ENCODE results near the gene FXN.
"Not testable (repeated sequence)": the region's sequence is repeated elsewhere in the genome, so short reads cannot be mapped to it uniquely, and the experiment has no call there.

Gene FXN

DNA sequence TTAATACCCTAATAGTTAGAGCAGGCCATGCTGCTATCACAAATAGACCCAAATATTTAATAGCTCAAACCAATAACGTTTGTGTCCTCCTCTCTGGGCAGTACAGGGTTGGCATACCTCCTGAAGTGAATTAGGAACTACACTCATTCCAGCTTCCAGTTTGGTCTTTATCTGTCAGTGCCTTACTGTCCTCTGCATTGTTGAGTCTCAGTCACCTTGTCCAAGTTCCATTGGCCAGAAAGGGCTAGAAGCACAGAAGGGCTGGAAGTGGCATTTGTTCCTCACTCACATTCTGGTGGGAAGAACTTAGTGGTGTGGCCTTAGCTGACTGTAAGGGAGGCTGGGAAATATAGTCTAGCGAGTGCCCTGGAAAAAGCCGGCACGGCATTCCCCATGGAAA lies 11.2 kb downstream of the FXN start:
- H3K36me3 ChIP-seq (ENCODE audit: control insufficient read depth in 2 of 2, insufficient read depth in 2 of 2, low read length in 2 of 2): peaks cover 19 to 22% of the 10 kb centered on the region in 2 donors
- H3K27ac ChIP-seq (ENCODE audit: low read length): no peak overlapping the region
- H3K27me3 ChIP-seq (ENCODE audit: control insufficient read depth in 1 of 2, insufficient read depth in 2 of 2, low read length in 2 of 2): no peaks in the 10 kb centered on the region
- peaks cover 6% of the 10 kb centered on the region for H3K4me1 ChIP-seq (ENCODE audit: control insufficient read depth, insufficient read depth, low read length)
- H3K4me3 ChIP-seq (ENCODE audit: low read length in 2 of 2): no peak overlapping the region
- H3K9me3 ChIP-seq (ENCODE audit: control insufficient read depth in 2 of 2, low read length in 2 of 2): no peaks in the 10 kb centered on the region
- no peak overlapping the region for H3K9ac ChIP-seq (ENCODE audit: low read length in 2 of 2)

- Histone ChIP-seq H3K9ac (ENCODE audit: low read length in 2 of 2) (no peak overlapping the region), H3K9me3 (ENCODE audit: control insufficient read depth in 2 of 2, low read length in 2 of 2) (no peaks in the 10 kb centered on the region), H3K27me3 (ENCODE audit: control insufficient read depth in 1 of 2, insufficient read depth in 2 of 2, low read length in 2 of 2) (no peaks in the 10 kb centered on the region), H3K36me3 (ENCODE audit: control insufficient read depth in 2 of 2, insufficient read depth in 2 of 2, low read length in 2 of 2) (peaks cover 19 to 22% of the 10 kb centered on the region in 2 donors), H3K4me3 (ENCODE audit: low read length in 2 of 2) (no peak overlapping the region), H3K4me1 (ENCODE audit: control insufficient read depth, insufficient read depth, low read length) (peaks cover 6% of the 10 kb centered on the region), H3K27ac (ENCODE audit: low read length) (no peak overlapping the region)
Measured at GRCh38 chr9:69047371-69047770, 11.8 kb downstream of the FXN start.

GRCh38 chr9:69049094-69049493 lies 13.5 kb downstream of the FXN start:
- Histone ChIP-seq H3K27me3 (ENCODE audit: control insufficient read depth in 1 of 2, insufficient read depth in 2 of 2, low read length in 2 of 2) (no peaks in the 10 kb centered on the region), H3K4me3 (ENCODE audit: low read length in 2 of 2) (no peak overlapping the region), H3K27ac (ENCODE audit: low read length) (no peak overlapping the region), H3K4me1 (ENCODE audit: control insufficient read depth, insufficient read depth, low read length) (peaks cover 4% of the 10 kb centered on the region), H3K9ac (ENCODE audit: low read length in 2 of 2) (no peak overlapping the region), H3K9me3 (ENCODE audit: control insufficient read depth in 2 of 2, low read length in 2 of 2) (no peaks in the 10 kb centered on the region), H3K36me3 (ENCODE audit: control insufficient read depth in 2 of 2, insufficient read depth in 2 of 2, low read length in 2 of 2) (peaks cover 19 to 22% of the 10 kb centered on the region in 2 donors)

DNA sequence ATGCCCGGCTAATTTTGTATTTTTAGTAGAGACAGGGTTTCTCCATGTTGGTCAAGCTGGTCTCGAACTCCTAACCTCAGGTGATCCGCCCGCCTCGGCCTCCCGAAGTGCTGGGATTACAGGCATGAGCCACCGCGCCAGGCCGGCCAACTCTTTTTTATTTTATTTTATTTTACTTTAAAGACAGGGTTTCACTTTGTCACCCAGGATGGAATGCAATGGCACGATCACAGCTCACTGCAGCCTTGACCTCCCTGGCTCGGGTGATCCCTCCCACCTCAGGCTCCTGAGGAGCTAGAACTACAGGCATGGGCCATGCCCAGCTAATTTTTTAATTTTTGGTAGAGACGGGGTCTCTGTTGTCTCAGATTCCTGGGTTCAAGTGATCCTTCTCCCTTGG lies 15.4 kb downstream of the FXN start:
- not testable (repeated sequence) for H3K27me3 ChIP-seq (ENCODE audit: control insufficient read depth in 1 of 2, insufficient read depth in 2 of 2, low read length in 2 of 2)
- peaks cover 19 to 22% of the 10 kb centered on the region in 2 donors for H3K36me3 ChIP-seq (ENCODE audit: control insufficient read depth in 2 of 2, insufficient read depth in 2 of 2, low read length in 2 of 2)

DNA sequence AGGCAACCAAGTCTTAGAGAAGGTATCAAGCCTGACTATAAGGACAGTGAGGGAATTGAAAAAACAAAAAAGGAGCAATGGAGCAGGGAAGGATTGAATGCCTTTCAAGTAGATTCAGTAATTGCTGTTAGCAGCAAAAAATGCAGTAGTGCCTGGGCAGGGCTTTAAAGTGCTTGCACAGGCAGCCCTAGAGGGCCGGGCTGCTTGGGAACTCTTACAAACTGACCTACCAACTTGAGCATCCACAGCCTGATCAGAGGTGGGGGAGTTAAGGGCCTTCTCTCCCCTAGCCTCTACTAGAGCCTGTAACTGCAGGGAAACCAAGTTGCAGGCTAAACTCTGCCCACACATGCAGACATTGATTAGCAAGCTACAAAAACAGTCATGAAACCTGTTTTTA lies 19.4 kb downstream of the FXN start:
- Histone ChIP-seq H3K36me3 (ENCODE audit: control insufficient read depth in 2 of 2, insufficient read depth in 2 of 2, low read length in 2 of 2) (peaks cover 2 to 4% of the 10 kb centered on the region in 2 donors), H3K27ac (ENCODE audit: low read length) (no peak overlapping the region), H3K4me1 (ENCODE audit: control insufficient read depth, insufficient read depth, low read length) (peaks cover 15% of the 10 kb centered on the region), H3K4me3 (ENCODE audit: low read length in 2 of 2) (no peak overlapping the region), H3K9ac (ENCODE audit: low read length in 2 of 2) (no peak overlapping the region), H3K9me3 (ENCODE audit: control insufficient read depth in 2 of 2, low read length in 2 of 2) (no peaks in the 10 kb centered on the region), H3K27me3 (ENCODE audit: control insufficient read depth in 1 of 2, insufficient read depth in 2 of 2, low read length in 2 of 2) (no peaks in the 10 kb centered on the region)

More for the DNA sequence above, 15.4 kb downstream of the FXN start:
- not testable (repeated sequence) for H3K9me3 ChIP-seq (ENCODE audit: control insufficient read depth in 2 of 2, low read length in 2 of 2); H3K4me3 ChIP-seq (ENCODE audit: low read length in 2 of 2); H3K9ac ChIP-seq (ENCODE audit: low read length in 2 of 2); H3K27ac ChIP-seq (ENCODE audit: low read length)
- peaks cover 15% of the 10 kb centered on the region for H3K4me1 ChIP-seq (ENCODE audit: control insufficient read depth, insufficient read depth, low read length)

DNA sequence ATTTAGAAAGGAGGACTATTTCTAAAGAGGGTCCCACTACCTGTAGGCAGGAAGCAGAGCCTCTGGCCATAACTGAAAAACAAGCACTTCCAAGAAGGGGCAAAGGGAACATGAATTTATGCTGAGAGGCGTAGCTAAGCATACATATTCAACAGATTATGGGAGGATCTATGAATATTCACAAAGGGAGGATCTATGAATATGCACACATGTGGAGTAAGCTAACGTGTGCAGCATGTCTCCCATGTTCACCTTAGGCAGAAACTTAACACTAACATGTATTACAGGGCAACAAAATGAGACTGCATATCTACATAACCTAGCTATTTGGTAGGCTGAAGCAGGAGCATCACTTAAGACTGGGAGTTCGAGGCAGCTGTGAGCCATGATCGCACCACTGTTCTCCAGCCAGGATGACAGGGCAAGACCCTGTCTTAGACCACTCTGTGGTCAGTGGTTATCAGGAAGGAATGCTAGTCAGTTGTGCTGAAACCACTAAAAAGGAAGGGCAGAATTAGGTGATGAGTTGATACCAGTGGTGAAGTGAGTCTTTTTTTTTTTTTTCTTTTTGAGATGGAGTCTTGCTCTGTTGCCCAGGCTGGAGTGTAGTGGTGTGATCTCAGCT lies 20.8 kb downstream of the FXN start:
- H3K4me3 ChIP-seq (ENCODE audit: low read length in 2 of 2): no peak overlapping the region
- no peaks in the 10 kb centered on the region for H3K9me3 ChIP-seq (ENCODE audit: control insufficient read depth in 2 of 2, low read length in 2 of 2)
- H3K9ac ChIP-seq (ENCODE audit: low read length in 2 of 2): no peak overlapping the region
- no peak overlapping the region for H3K27ac ChIP-seq (ENCODE audit: low read length)
- H3K27me3 ChIP-seq (ENCODE audit: control insufficient read depth in 1 of 2, insufficient read depth in 2 of 2, low read length in 2 of 2): no peaks in the 10 kb centered on the region
- H3K36me3 ChIP-seq (ENCODE audit: control insufficient read depth in 2 of 2, insufficient read depth in 2 of 2, low read length in 2 of 2): peaks cover 2 to 6% of the 10 kb centered on the region in 2 donors
- H3K4me1 ChIP-seq (ENCODE audit: control insufficient read depth, insufficient read depth, low read length): peaks cover 15% of the 10 kb centered on the region

DNA sequence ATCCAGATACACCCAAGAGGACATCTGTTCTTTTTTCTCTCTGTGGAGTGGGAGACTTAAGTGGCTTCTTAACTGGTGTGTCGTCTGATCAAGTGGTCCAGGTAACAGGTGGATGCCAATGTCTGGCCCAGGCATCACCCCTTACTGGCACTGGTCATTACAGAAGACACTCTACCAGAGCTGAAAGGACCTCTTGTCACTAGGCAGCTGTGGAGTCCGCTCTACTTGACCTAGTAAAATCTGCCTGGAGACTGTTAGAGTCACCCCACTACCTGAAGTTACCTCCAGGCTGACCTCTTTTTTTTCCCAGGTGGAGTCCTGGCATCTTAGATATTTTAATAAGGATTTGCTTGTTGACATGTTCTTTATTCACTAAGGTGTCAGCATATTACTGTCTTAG lies 22.5 kb downstream of the FXN start:
- peaks cover 15% of the 10 kb centered on the region for H3K4me1 ChIP-seq (ENCODE audit: control insufficient read depth, insufficient read depth, low read length)
- H3K9me3 ChIP-seq (ENCODE audit: control insufficient read depth in 2 of 2, low read length in 2 of 2): no peaks in the 10 kb centered on the region
- peaks cover 2 to 6% of the 10 kb centered on the region in 2 donors for H3K36me3 ChIP-seq (ENCODE audit: control insufficient read depth in 2 of 2, insufficient read depth in 2 of 2, low read length in 2 of 2)
- H3K9ac ChIP-seq (ENCODE audit: low read length in 2 of 2): no peak overlapping the region
- H3K4me3 ChIP-seq (ENCODE audit: low read length in 2 of 2): no peak overlapping the region
- H3K27me3 ChIP-seq (ENCODE audit: control insufficient read depth in 1 of 2, insufficient read depth in 2 of 2, low read length in 2 of 2): no peaks in the 10 kb centered on the region
- H3K27ac ChIP-seq (ENCODE audit: low read length): no peak overlapping the region

GRCh38 chr9:69060766-69061165 lies 25.2 kb downstream of the FXN start:
- H3K4me1 ChIP-seq (ENCODE audit: control insufficient read depth, insufficient read depth, low read length): peaks cover 4% of the 10 kb centered on the region
- no peak overlapping the region for H3K9ac ChIP-seq (ENCODE audit: low read length in 2 of 2)
- H3K27ac ChIP-seq (ENCODE audit: low read length): no peak overlapping the region
- peaks cover 6 to 8% of the 10 kb centered on the region in 2 donors for H3K36me3 ChIP-seq (ENCODE audit: control insufficient read depth in 2 of 2, insufficient read depth in 2 of 2, low read length in 2 of 2)
- no peak overlapping the region for H3K4me3 ChIP-seq (ENCODE audit: low read length in 2 of 2)
- no peaks in the 10 kb centered on the region for H3K9me3 ChIP-seq (ENCODE audit: control insufficient read depth in 2 of 2, low read length in 2 of 2)
- H3K27me3 ChIP-seq (ENCODE audit: control insufficient read depth in 1 of 2, insufficient read depth in 2 of 2, low read length in 2 of 2): no peaks in the 10 kb centered on the region

- no peaks in the 10 kb centered on the region for H3K9me3 ChIP-seq (ENCODE audit: control insufficient read depth in 2 of 2, low read length in 2 of 2)
- no peak overlapping the region for H3K27ac ChIP-seq (ENCODE audit: low read length)
- no peak overlapping the region for H3K9ac ChIP-seq (ENCODE audit: low read length in 2 of 2)
- H3K36me3 ChIP-seq (ENCODE audit: control insufficient read depth in 2 of 2, insufficient read depth in 2 of 2, low read length in 2 of 2): peaks cover 7 to 8% of the 10 kb centered on the region in 2 donors
- H3K4me1 ChIP-seq (ENCODE audit: control insufficient read depth, insufficient read depth, low read length): peaks cover 4% of the 10 kb centered on the region
- no peak overlapping the region for H3K4me3 ChIP-seq (ENCODE audit: low read length in 2 of 2)
- no peaks in the 10 kb centered on the region for H3K27me3 ChIP-seq (ENCODE audit: control insufficient read depth in 1 of 2, insufficient read depth in 2 of 2, low read length in 2 of 2)
Measured at GRCh38 chr9:69062195-69062594, 26.6 kb downstream of the FXN start.

DNA sequence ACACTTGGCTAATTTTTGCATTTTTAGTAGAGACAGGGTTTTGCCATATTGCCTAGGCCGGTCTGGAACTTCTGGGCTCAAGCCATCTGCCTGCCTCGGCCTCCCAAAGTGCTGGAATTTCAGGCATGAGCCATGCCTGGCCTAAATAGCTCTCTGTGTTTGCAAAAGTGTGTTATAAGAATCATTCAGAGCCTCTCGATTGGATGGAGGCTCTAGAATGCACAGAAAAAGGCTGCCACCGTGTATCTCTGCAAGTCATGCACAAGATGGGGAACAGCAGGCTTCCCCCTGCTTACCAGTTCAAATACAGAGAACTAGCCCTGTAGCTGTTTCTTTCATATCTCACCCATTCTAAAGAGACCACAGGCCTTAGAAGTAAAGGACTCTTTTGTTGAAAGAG lies 28.3 kb downstream of the FXN start:
- Histone ChIP-seq H3K9ac (ENCODE audit: low read length in 2 of 2) (no peak overlapping the region), H3K9me3 (ENCODE audit: control insufficient read depth in 2 of 2, low read length in 2 of 2) (no peaks in the 10 kb centered on the region), H3K36me3 (ENCODE audit: control insufficient read depth in 2 of 2, insufficient read depth in 2 of 2, low read length in 2 of 2) (peaks cover 12 to 13% of the 10 kb centered on the region in 2 donors), H3K27me3 (ENCODE audit: control insufficient read depth in 1 of 2, insufficient read depth in 2 of 2, low read length in 2 of 2) (no peaks in the 10 kb centered on the region), H3K4me1 (ENCODE audit: control insufficient read depth, insufficient read depth, low read length) (peaks cover 4% of the 10 kb centered on the region), H3K4me3 (ENCODE audit: low read length in 2 of 2) (no peak overlapping the region), H3K27ac (ENCODE audit: low read length) (no peak overlapping the region)

DNA sequence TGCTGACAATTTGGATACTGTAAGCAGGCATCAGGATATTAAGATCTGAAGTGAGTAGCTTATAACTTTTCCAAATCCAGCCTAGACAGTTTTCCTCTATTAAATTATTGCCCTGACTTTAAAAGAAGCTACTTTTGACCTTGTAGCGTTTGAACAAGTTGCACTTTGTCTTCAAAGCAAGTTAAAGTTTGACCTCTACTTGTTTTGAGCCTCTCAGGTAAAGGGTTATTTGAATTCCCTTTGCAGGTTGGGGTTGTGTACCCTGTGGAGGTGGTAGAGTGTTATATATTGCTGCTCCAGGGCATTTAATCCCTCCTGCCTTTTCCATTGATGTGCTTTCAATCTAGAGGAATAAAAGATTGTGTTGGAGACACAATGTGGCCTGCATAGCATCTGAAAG lies 30.1 kb downstream of the FXN start:
- no peak overlapping the region for H3K27ac ChIP-seq (ENCODE audit: low read length)

More for the DNA sequence above, 30.1 kb downstream of the FXN start:
- Histone ChIP-seq H3K9ac (ENCODE audit: low read length in 2 of 2) (no peak overlapping the region), H3K36me3 (ENCODE audit: control insufficient read depth in 2 of 2, insufficient read depth in 2 of 2, low read length in 2 of 2) (peaks cover 12 to 13% of the 10 kb centered on the region in 2 donors), H3K27me3 (ENCODE audit: control insufficient read depth in 1 of 2, insufficient read depth in 2 of 2, low read length in 2 of 2) (no peaks in the 10 kb centered on the region), H3K9me3 (ENCODE audit: control insufficient read depth in 2 of 2, low read length in 2 of 2) (no peaks in the 10 kb centered on the region), H3K4me3 (ENCODE audit: low read length in 2 of 2) (no peak overlapping the region), H3K4me1 (ENCODE audit: control insufficient read depth, insufficient read depth, low read length) (peaks cover 4% of the 10 kb centered on the region)

All from stomach smooth muscle (tissue), 2 donors.